ENCODE results near the gene SSH3. TPM values are rescaled to one million over a fixed set of nuclear protein-coding genes. Genes with fewer than 3 reads are reported as not detected.

The SSH3 gene
- total RNA-seq, result 10 to 100 TPM; 28.8 to 55.2 (median 34.4) TPM

- Histone ChIP-seq H3K27ac (peak within 1 kb of the TSS; percentile 93), H3K4me1 (peaks cover 0 to 10% of the 10 kb centered on the region in 2 donors), H3K27me3 (no peaks in the 10 kb centered on the region), H3K4me3 (peak within 1 kb of the TSS; percentile 90 to 92 (median 91)), H3K36me3 (no peaks in the 10 kb centered on the region), H3K9me3 (no peaks in the 10 kb centered on the region)
- DNase-seq (ENCODE audit: low spot score in 2 of 2), result peak; percentile 56 to 73
- TF ChIP-seq CTCF (IDR thresholded peaks at IDR 0.05) (no peak), POLR2AphosphoS5 (IDR thresholded peaks at IDR 0.05) (peak in 1 of 3 donors; percentile 14), POLR2A (IDR thresholded peaks at IDR 0.05) (peak; percentile 10)
- intact Hi-C loops (cut with DNase I; ENCODE audit: low total_unique reads), result no loop called here
Measured at GRCh38 chr11:67303132-67303834, at the start of gene SSH3. Gene SSH3, plus strand, starts transcription at chr11:67303530. Its CDS starts 96 bp downstream, at chr11:67303626.

- no peak for TF ChIP-seq POLR2A (IDR thresholded peaks at IDR 0.05)
- TF ChIP-seq CTCF (IDR thresholded peaks at IDR 0.05), result no peak
- no peak for TF ChIP-seq POLR2AphosphoS5 (IDR thresholded peaks at IDR 0.05)
- Histone ChIP-seq H3K4me1 (peaks cover 14 to 35% of the 10 kb centered on the region in 2 donors), H3K9me3 (no peaks in the 10 kb centered on the region), H3K27ac (peak overlapping the region; percentile 64 to 74), H3K36me3 (peaks cover 11% of the 10 kb centered on the region), H3K27me3 (no peaks in the 10 kb centered on the region), H3K4me3 (no peak overlapping the region)
- intact Hi-C loops (cut with DNase I; ENCODE audit: low total_unique reads), result no loop called here
- no peak for DNase-seq (ENCODE audit: low spot score in 2 of 2)
Measured at GRCh38 chr11:67253872-67254624, 49.3 kb upstream of the SSH3 start.

- H3K27ac ChIP-seq, result peak overlapping the region; percentile 64 to 74
- no peak for DNase-seq (ENCODE audit: low spot score in 2 of 2)
- no peak for TF ChIP-seq POLR2AphosphoS5 (IDR thresholded peaks at IDR 0.05)
- no peaks in the 10 kb centered on the region for H3K27me3 ChIP-seq
- H3K36me3 ChIP-seq, result peaks cover 11% of the 10 kb centered on the region
- peaks cover 14 to 30% of the 10 kb centered on the region in 2 donors for H3K4me1 ChIP-seq
- no peaks in the 10 kb centered on the region for H3K9me3 ChIP-seq
- H3K4me3 ChIP-seq, result no peak overlapping the region
- intact Hi-C loops (cut with DNase I; ENCODE audit: low total_unique reads), result no loop called here
Measured at GRCh38 chr11:67254798-67255197, 48.5 kb upstream of the SSH3 start.

GRCh38 chr11:67255353-67255752 is 48.0 kb upstream of the SSH3 start:
- Histone ChIP-seq H3K4me3 (no peak overlapping the region), H3K36me3 (peaks cover 11% of the 10 kb centered on the region)

GRCh38 chr11:67255864-67256263 is 47.5 kb upstream of the SSH3 start:
- no peak overlapping the region for H3K4me3 ChIP-seq
- DNase-seq (ENCODE audit: low spot score in 2 of 2), result peak in 1 of 2 donors; percentile 37
- H3K4me1 ChIP-seq, result peaks cover 14 to 24% of the 10 kb centered on the region in 2 donors
- intact Hi-C loops (cut with DNase I; ENCODE audit: low total_unique reads), result loop anchor here (2.0 kb wide), 1 partner anchor 65 kb away; no protein-coding TSS in a partner anchor
- no peaks in the 10 kb centered on the region for H3K9me3 ChIP-seq
- peak overlapping the region in 1 of 2 donors; percentile 64 for H3K27ac ChIP-seq
- H3K36me3 ChIP-seq, result peaks cover 11% of the 10 kb centered on the region
- TF ChIP-seq CTCF (IDR thresholded peaks at IDR 0.05) (no peak), POLR2AphosphoS5 (IDR thresholded peaks at IDR 0.05) (no peak), POLR2A (IDR thresholded peaks at IDR 0.05) (no peak)
- no peaks in the 10 kb centered on the region for H3K27me3 ChIP-seq

More at GRCh38 chr11:67255353-67255752, 48.0 kb upstream of the SSH3 start:
- no peaks in the 10 kb centered on the region for H3K9me3 ChIP-seq
- intact Hi-C loops (cut with DNase I; ENCODE audit: low total_unique reads), result no loop called here
- DNase-seq (ENCODE audit: low spot score in 2 of 2), result no peak
- H3K4me1 ChIP-seq, result peaks cover 14 to 29% of the 10 kb centered on the region in 2 donors
- no peak for TF ChIP-seq POLR2AphosphoS5 (IDR thresholded peaks at IDR 0.05)
- TF ChIP-seq POLR2A (IDR thresholded peaks at IDR 0.05), result no peak
- no peak for TF ChIP-seq CTCF (IDR thresholded peaks at IDR 0.05)
- H3K27ac ChIP-seq, result peak overlapping the region in 1 of 2 donors; percentile 64
- H3K27me3 ChIP-seq, result no peaks in the 10 kb centered on the region

All from breast epithelium (tissue), 4 donors.